Measurements from ENCODE around the gene NPM1. TPM values are rescaled to one million over a fixed set of nuclear protein-coding genes. Genes with fewer than 3 reads are reported as not detected.
A peak's percentile ranks its signal among the peaks of the same experiment; 100 is the strongest.
"Not testable (repeated sequence)": the region's sequence is repeated elsewhere in the genome, so short reads cannot be mapped to it uniquely, and the experiment has no call there.

Gene NPM1
- total and polyA plus RNA-seq, 10 donors = 441 to 2,472 (median 624) TPM

DNA sequence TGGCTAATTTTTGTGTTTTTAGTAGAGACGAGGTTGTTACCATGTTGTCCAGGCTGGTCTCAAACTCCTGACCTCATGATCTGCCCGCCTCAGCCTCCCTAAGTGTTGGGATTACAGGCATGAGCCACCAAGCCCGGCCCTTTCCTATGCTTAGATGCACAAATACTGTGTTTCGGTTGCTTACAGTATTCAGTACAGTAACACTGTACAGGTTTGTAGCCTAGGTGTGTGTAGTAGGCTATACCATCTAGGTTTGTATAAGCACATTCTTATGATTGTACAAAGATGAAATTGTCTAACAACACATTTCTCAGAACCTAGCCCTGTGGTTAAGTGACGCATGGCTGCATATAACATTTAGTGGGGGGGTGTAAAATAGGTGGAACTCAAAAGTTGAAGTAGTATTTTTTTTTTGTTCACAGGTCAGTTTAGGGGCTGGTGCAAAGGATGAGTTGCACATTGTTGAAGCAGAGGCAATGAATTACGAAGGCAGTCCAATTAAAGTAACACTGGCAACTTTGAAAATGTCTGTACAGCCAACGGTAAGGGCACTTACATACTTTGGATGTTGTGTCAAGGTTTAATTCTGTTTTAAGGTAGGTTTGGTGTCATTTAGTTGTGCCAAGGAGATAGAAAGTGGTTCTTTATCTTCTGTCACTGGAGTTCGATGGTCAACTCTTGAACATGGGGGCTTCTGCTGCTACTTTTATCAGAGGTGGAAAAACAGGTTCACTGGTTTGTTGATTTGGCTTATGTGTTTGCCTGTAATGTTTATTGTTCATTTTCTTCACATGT lies 3.4 kb downstream of the NPM1 start:
- peaks cover 0 to 59% (median 46%) of the 10 kb centered on the region in 6 donors for H3K36me3 ChIP-seq
- WGBS, 5 donors = 57 to 65% (median 61%) methylated on average over 8 of the region's 8 CpGs

DNA sequence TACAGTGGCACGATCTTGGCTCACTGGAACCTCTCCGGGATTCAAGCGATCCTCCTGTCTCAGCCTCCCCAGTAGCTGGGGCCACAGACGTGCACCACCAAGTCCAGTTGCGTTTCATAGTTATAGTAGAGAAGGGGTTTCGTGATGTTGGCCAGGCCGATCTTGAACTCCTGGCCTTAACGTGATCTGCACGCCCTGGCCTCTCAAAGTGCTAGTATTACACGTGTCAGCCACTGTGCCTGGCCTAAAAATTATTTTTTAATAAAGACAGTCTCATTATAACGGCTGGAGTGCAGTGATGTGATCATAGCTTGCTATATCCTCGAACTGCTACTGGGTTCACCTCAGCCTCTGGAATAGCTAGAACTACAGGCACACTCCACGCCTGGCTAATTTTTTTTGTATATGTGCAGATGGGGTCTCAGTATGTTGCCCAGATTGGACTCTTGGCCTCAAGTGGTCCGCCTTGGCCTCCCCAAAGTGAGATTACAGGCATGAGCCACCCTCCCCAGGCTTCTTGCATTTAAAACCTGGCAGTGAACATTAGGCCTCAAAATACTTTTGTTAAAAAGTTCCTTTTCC lies 4.4 kb downstream of the NPM1 start:
- Histone ChIP-seq H3K4me1 (peaks cover 29 to 78% (median 48%) of the 10 kb centered on the region in 6 donors), H3K27me3 (replicated peaks in 1 of 7) (no peaks in the 10 kb centered on the region), H3K36me3 (peaks cover 0 to 69% (median 56%) of the 10 kb centered on the region in 6 donors), H3K9me3 (no peaks in the 10 kb centered on the region), H3K27ac (no peak overlapping the region), H3K4me3 (no peak overlapping the region)
- 78 to 86% (median 82%) methylated on average over 14 of the region's 14 CpGs for WGBS, 5 donors
- TF ChIP-seq POLR2A (IDR thresholded peaks at IDR 0.05) (no peak), POLR2AphosphoS5 (IDR thresholded peaks at IDR 0.05) (no peak)
- TF ChIP-seq, protein P1, sequence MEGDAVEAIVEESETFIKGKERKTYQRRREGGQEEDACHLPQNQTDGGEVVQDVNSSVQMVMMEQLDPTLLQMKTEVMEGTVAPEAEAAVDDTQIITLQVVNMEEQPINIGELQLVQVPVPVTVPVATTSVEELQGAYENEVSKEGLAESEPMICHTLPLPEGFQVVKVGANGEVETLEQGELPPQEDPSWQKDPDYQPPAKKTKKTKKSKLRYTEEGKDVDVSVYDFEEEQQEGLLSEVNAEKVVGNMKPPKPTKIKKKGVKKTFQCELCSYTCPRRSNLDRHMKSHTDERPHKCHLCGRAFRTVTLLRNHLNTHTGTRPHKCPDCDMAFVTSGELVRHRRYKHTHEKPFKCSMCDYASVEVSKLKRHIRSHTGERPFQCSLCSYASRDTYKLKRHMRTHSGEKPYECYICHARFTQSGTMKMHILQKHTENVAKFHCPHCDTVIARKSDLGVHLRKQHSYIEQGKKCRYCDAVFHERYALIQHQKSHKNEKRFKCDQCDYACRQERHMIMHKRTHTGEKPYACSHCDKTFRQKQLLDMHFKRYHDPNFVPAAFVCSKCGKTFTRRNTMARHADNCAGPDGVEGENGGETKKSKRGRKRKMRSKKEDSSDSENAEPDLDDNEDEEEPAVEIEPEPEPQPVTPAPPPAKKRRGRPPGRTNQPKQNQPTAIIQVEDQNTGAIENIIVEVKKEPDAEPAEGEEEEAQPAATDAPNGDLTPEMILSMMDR (IDR thresholded peaks at IDR 0.05 in 8 of 11, conservative IDR thresholded peaks at IDR 0.05 in 3 of 11) = no peak
- intact Hi-C loops (cut with DNase I; ENCODE audit: low total_unique reads) = no loop called here
- peak; percentile 46 for DNase-seq

More for the DNA sequence above, 3.4 kb downstream of the NPM1 start:
- peak; percentile 47 for DNase-seq
- no peaks in the 10 kb centered on the region for H3K27me3 ChIP-seq (replicated peaks in 1 of 7)
- H3K27ac ChIP-seq = peak overlapping the region in 2 of 8 donors; percentile 11 to 31
- H3K4me1 ChIP-seq = peaks cover 29 to 78% (median 50%) of the 10 kb centered on the region in 6 donors
- H3K4me3 ChIP-seq = peak overlapping the region in 1 of 8 donors; percentile 76
- H3K9me3 ChIP-seq = no peaks in the 10 kb centered on the region
- intact Hi-C loops (cut with DNase I; ENCODE audit: low total_unique reads) = no loop called here
- TF ChIP-seq POLR2A (IDR thresholded peaks at IDR 0.05) (no peak), POLR2AphosphoS5 (IDR thresholded peaks at IDR 0.05) (no peak)
- TF ChIP-seq, protein P1 (IDR thresholded peaks at IDR 0.05 in 8 of 11, conservative IDR thresholded peaks at IDR 0.05 in 3 of 11) = no peak

DNA sequence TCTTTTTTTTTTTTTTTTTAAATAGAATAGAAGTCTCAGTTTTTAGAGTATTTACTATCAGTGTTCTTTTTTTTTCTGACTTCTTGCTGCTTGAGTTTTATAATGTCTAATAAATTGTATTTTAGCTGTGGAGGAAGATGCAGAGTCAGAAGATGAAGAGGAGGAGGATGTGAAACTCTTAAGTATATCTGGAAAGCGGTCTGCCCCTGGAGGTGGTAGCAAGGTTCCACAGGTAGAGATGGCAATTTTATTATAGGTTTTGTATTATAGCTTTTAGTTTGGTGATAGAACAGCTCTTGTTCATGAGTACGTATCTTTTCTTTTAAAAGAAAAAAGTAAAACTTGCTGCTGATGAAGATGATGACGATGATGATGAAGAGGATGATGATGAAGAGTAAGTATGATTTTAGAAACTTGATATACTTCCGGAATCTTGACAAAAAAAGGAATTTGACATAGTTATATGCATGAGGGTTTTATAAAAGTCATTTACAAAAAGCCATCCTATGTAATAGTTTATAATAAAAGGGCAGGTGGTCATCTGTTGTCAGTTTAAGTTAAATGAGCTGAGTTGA lies 5.0 kb downstream of the NPM1 start:
- intact Hi-C loops (cut with DNase I; ENCODE audit: low total_unique reads) = no loop called here
- WGBS, 5 donors = 76 to 86% (median 83%) methylated on average over 4 of the region's 4 CpGs
- H3K9me3 ChIP-seq = no peaks in the 10 kb centered on the region
- H3K27ac ChIP-seq = no peak overlapping the region
- DNase-seq = no peak
- peaks cover 29 to 83% (median 51%) of the 10 kb centered on the region in 6 donors for H3K4me1 ChIP-seq
- H3K27me3 ChIP-seq (replicated peaks in 1 of 7) = no peaks in the 10 kb centered on the region
- no peak for TF ChIP-seq POLR2A (IDR thresholded peaks at IDR 0.05)
- TF ChIP-seq POLR2AphosphoS5 (IDR thresholded peaks at IDR 0.05) = no peak
- TF ChIP-seq, protein P1 (IDR thresholded peaks at IDR 0.05 in 8 of 11, conservative IDR thresholded peaks at IDR 0.05 in 3 of 11) = no peak
- H3K4me3 ChIP-seq = no peak overlapping the region
- peaks cover 0 to 75% (median 62%) of the 10 kb centered on the region in 6 donors for H3K36me3 ChIP-seq

DNA sequence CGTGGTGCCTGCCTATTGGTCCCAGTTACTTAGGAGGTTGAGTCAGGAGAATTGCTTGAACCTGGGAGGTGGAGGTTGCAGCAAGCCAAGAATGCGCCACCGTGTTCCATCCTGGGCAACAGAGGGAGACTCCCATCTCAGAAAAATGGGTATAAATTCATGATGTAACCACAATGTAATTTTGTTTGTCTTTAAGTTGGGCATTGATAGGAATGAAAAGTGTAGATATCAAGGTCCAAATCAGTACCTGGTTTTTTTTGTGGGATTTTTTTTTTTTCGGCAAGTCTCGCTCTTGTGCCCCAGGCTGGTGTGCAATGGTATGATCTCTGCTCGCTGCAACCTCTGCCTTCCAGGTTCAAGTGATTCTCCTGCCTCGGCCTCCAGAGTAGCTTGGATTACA lies 7.4 kb downstream of the NPM1 start:
- TF ChIP-seq POLR2AphosphoS5 (IDR thresholded peaks at IDR 0.05) (no peak), POLR2A (IDR thresholded peaks at IDR 0.05) (no peak)
- TF ChIP-seq, protein P1 (IDR thresholded peaks at IDR 0.05 in 8 of 11, conservative IDR thresholded peaks at IDR 0.05 in 3 of 11) = no peak

DNA sequence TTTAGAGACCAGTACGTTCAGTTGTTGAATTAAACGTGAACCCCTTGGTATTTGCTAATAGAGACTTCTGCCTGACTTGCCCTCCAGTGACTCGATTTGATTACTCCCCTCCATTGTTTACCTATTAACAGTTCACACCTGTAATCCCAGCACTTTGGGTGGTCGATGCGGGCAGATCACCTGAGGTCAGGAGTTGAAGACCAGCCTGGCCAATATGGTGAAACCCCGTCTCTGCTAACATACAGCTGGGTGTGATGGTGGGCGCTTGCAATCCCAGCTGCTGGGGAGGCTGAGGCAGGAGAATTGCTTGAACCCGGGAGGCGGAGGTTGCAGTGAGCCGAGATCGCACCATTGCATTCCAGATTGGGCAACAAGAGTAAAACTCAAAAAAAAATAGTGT lies 8.9 kb downstream of the NPM1 start:
- peaks cover 0 to 81% (median 33%) of the 10 kb centered on the region in 6 donors for H3K4me1 ChIP-seq
- H3K27me3 ChIP-seq (replicated peaks in 1 of 7); H3K4me3 ChIP-seq; intact Hi-C loops (cut with DNase I; ENCODE audit: low total_unique reads); DNase-seq; H3K9me3 ChIP-seq; H3K27ac ChIP-seq: not testable (repeated sequence)
- H3K36me3 ChIP-seq = peaks cover 8 to 100% (median 95%) of the 10 kb centered on the region in 6 donors
- WGBS, 5 donors = 83 to 92% (median 87%) methylated on average over 11 of the region's 11 CpGs

More for the DNA sequence above, 7.4 kb downstream of the NPM1 start:
- no peak for DNase-seq
- peaks cover 15 to 87% (median 48%) of the 10 kb centered on the region in 6 donors for H3K4me1 ChIP-seq
- peaks cover 0 to 99% (median 83%) of the 10 kb centered on the region in 6 donors for H3K36me3 ChIP-seq
- H3K9me3 ChIP-seq = no peaks in the 10 kb centered on the region
- intact Hi-C loops (cut with DNase I; ENCODE audit: low total_unique reads) = no loop called here
- WGBS, 5 donors = 92 to 94% (median 93%) methylated on average over 7 of the region's 7 CpGs
- H3K27ac ChIP-seq = no peak overlapping the region
- H3K4me3 ChIP-seq = no peak overlapping the region
- no peaks in the 10 kb centered on the region for H3K27me3 ChIP-seq (replicated peaks in 1 of 7)

Measured in spleen (tissue), 11 donors.